BJ (cell line): Measurements from ENCODE around the gene HIVEP2. TPM values are rescaled to one million over a fixed set of nuclear protein-coding genes. Genes with fewer than 3 reads are reported as not detected.
"Not testable (repeated sequence)": the region's sequence is repeated elsewhere in the genome, so short reads cannot be mapped to it uniquely, and the experiment has no call there.

Experiments used
- CTCF ChIA-PET: fragments of 350-600 bp; formaldehyde crosslinking; extraction: SDS; loops from one replicate; lab custom pipeline; 2021; ENCODE audit warnings: antibody characterized with exemption, inconsistent platforms; lab: Yijun Ruan, JAX
- POLR2A ChIA-PET: fragments of 300-600 bp; sonication (Branson Sonifier 250); formaldehyde crosslinking; extraction: SDS; loops from one replicate; lab custom pipeline; 2021; ENCODE audit warnings: antibody characterized with exemption; lab: Charles Lee
- DNase-seq: peaks from one replicate; pipeline ENCODE4 v3.0.0-alpha.2; 2011; ENCODE audit warnings: low read depth
- H3K27me3 ChIP-seq: 2 replicates; pipeline ENCODE4 v1.6.0; 2011; ENCODE audit warnings: low read length; ENCODE audit not compliant: control insufficient read depth, insufficient read depth
- H3K36me3 ChIP-seq: 2 replicates; pipeline ENCODE4 v1.5.1; 2011; ENCODE audit warnings: low read length; ENCODE audit not compliant: control insufficient read depth, insufficient read depth
- H3K4me3 ChIP-seq: 2 replicates; pipeline ENCODE4 v1.5.1; 2011; ENCODE audit warnings: low read depth, mild to moderate bottlenecking, control low read depth, low read length
- polyA plus RNA-seq: library from polyadenylated mRNA; depleted of rRNA; stranded (reverse); fragments of >200 nt; gene quantifications from 2 replicates; pipeline ENCODE4 v1.2.3, GENCODE V29; 2011
- TF ChIP-seq, protein P1 (sequence below): IDR thresholded peaks from 2 replicates; pipeline ENCODE4 v1.5.1; 2011; ENCODE audit warnings: low read depth, mild to moderate bottlenecking, control low read depth, inconsistent platforms, low read length, moderate library complexity; ENCODE audit not compliant: insufficient read depth

Gene HIVEP2
- polyA plus RNA-seq, 1 experiment, result 3.7 TPM

DNA sequence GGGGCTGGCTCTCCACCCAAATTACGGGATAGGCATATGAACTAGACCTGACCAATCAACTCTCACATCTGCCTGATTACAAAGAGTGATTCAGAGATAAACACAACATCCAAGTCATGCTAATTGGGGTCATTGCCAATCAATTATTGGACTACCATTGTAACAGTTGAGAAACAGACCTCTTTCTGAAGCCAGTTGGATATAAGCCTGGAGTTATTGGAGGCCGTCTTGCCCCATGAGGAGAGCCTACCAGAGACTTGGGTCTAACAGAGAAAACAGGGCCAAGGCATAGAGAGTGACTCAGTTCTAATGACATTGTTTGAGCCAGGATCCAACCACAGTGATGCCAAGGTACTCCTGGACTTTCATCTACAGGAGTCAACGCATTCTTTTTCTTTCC lies 39.4 kb upstream of the HIVEP2 start:
- Histone ChIP-seq H3K4me3 (no peak overlapping the region), H3K36me3 (no peaks in the 10 kb centered on the region), H3K27me3 (no peaks in the 10 kb centered on the region)
- TF ChIP-seq, protein P1, sequence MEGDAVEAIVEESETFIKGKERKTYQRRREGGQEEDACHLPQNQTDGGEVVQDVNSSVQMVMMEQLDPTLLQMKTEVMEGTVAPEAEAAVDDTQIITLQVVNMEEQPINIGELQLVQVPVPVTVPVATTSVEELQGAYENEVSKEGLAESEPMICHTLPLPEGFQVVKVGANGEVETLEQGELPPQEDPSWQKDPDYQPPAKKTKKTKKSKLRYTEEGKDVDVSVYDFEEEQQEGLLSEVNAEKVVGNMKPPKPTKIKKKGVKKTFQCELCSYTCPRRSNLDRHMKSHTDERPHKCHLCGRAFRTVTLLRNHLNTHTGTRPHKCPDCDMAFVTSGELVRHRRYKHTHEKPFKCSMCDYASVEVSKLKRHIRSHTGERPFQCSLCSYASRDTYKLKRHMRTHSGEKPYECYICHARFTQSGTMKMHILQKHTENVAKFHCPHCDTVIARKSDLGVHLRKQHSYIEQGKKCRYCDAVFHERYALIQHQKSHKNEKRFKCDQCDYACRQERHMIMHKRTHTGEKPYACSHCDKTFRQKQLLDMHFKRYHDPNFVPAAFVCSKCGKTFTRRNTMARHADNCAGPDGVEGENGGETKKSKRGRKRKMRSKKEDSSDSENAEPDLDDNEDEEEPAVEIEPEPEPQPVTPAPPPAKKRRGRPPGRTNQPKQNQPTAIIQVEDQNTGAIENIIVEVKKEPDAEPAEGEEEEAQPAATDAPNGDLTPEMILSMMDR, result no peak
- DNase-seq, result no peak
- CTCF ChIA-PET, result no interaction called here
- POLR2A ChIA-PET, result no interaction called here

DNA sequence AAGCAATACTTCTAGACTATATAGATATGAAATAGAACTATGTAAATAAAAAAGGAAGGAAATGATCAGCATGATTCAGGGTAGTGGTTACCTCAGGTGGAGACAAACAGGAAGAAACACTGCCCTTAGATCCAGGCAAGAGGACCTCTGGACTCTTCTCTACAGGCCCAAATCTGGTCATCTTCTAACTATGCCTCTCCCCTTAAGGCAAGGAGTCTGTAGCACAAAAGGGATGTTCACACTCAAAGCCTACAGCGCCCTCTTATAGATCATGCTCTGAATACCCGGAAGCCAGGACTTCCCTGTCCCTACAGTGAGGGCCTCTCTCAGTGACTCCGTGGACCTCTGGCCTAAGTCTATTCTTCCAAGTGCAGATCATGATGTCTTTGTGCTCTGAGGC lies 30.4 kb upstream of the HIVEP2 start:
- no peaks in the 10 kb centered on the region for H3K36me3 ChIP-seq
- TF ChIP-seq, protein P1, result no peak
- no peaks in the 10 kb centered on the region for H3K27me3 ChIP-seq
- no peak for DNase-seq
- no peak overlapping the region for H3K4me3 ChIP-seq
- ChIA-PET CTCF (interaction anchor here (0.7 kb wide), 1 partner anchor 452 kb away, joined by 3 read pairs; no protein-coding TSS in a partner anchor), POLR2A (no interaction called here)

DNA sequence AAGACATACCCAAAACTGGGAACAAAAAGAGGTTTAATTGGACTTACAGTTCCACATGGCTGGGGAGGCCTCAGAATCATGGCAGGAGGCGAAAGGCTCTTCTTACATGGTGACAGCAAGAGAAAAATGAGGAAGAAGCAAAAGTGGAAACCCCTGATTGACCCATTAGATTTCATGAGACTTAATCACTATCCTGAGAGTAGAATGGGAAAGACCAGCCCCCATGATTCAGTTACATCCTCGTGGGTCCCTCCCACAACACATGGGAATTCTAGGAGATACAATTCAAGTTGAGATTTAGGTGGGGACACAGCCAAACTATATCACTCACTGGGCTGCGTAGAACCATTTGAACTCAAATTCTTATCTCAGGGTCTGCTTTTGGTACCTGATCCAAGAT lies 26.0 kb upstream of the HIVEP2 start:
- H3K36me3 ChIP-seq, POLR2A ChIA-PET, CTCF ChIA-PET, H3K27me3 ChIP-seq, H3K4me3 ChIP-seq, DNase-seq: not testable (repeated sequence)

DNA sequence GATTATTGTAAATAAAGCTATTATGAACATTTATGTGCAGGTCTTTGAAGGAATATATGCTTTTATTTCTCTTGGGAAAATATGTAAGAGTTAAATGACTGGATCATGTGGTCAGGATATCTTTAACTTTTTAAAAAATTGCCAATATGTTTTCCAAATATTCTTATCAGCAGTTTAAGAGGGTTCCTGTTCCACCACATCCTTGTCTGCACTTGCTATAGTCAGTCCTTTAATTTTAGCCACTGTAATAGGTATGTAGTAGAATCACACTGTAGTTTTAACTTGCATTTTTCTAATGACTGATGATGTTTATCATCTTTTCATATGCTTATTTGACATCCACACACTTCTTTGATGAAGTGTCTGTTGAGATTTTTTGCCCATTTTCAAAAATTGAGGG lies 23.6 kb upstream of the HIVEP2 start:
- CTCF ChIA-PET, result no interaction called here
- H3K4me3 ChIP-seq, result no peak overlapping the region
- TF ChIP-seq, protein P1, result no peak
- no peaks in the 10 kb centered on the region for H3K36me3 ChIP-seq
- DNase-seq, result no peak
- H3K27me3 ChIP-seq, result no peaks in the 10 kb centered on the region
- POLR2A ChIA-PET, result no interaction called here

DNA sequence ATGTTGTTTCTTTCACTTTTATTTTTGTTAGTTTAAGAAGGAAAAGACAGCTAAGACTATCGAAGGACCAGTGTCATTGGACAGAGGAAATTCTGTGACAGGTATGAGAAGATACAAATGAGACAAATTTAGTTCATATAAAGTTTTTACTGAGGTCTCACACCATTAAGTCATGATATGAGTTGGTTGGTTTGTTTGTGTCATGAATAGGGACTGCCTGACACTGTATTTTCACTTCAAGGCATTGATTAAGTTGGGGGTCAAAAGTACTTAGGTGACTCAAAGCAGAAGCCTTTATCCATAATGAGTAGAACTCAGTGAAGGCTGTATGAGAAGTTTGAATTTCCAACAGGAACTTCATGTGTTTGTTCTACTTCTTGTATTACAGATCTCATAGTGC lies 21.3 kb upstream of the HIVEP2 start:
- no peaks in the 10 kb centered on the region for H3K27me3 ChIP-seq
- H3K4me3 ChIP-seq, result no peak overlapping the region
- no peak for DNase-seq
- H3K36me3 ChIP-seq, result no peaks in the 10 kb centered on the region
- POLR2A ChIA-PET, result no interaction called here
- TF ChIP-seq, protein P1, result no peak
- CTCF ChIA-PET, result no interaction called here

DNA sequence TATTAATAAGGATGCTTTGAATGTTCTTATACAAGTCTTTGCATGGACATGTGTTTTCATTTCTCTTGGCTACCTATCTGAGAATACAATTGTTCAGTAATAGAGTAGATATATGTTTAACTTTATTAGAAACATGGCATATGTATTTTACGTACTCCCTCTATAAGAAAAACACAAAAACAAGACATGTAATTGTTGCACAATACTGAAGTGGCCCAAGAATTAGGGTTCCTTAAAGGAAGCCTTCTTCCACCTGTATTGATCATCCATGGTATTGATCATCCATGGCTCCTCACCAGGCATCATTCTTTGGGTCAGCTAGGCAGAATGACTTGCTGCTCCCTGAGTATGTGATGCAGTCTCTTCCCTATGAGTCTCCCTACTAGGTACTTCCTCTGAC lies 20.2 kb upstream of the HIVEP2 start:
- CTCF ChIA-PET, result interaction anchor here (1.0 kb wide), 1 partner anchor 13 kb away, joined by 3 read pairs; no protein-coding TSS in a partner anchor
- H3K27me3 ChIP-seq, result no peaks in the 10 kb centered on the region
- no peak overlapping the region for H3K4me3 ChIP-seq
- POLR2A ChIA-PET, result no interaction called here
- no peaks in the 10 kb centered on the region for H3K36me3 ChIP-seq
- TF ChIP-seq, protein P1, result no peak
- DNase-seq, result no peak
